GM12878 (cell line): ENCODE measurements around the gene PGM2L1. TPM values are rescaled to one million over a fixed set of nuclear protein-coding genes. Genes with fewer than 3 reads are reported as not detected.

Experiments used
- ATAC-seq: fragments of 200-7000 bp; cut with Tn5 transposase; 3 replicates; pipeline ENCODE4 v1.9.1; 2020; ENCODE audit warnings: mild to moderate bottlenecking, moderate library complexity
- BruUV-seq: library from RNA; stranded (reverse); fragments of 400-500 nt; replicated peaks from 2 replicates; lab custom pipeline; 2021; lab: Mats Ljungman, UMichigan
- CTCF ChIA-PET: fragments of 300-600 bp; sonication (Branson Sonifier 250); formaldehyde crosslinking; extraction: SDS; loops from one replicate; lab custom pipeline; 2021; ENCODE audit warnings: inconsistent platforms; lab: Yijun Ruan, JAX
- POLR2A ChIA-PET: fragments of 350-600 bp; formaldehyde crosslinking; extraction: SDS; loops from one replicate; lab custom pipeline; 2021; ENCODE audit warnings: inconsistent platforms; lab: Charles Lee
- RAD21 ChIA-PET: fragments of 300-600 bp; sonication (Branson Sonifier 250); formaldehyde crosslinking; loops from one replicate; lab custom pipeline; 2023; ENCODE audit warnings: antibody characterized with exemption; ENCODE audit not compliant: unreplicated experiment; lab: Charles Lee
- SMC1A ChIA-PET: fragments of 300-600 bp; sonication (Branson Sonifier 250); formaldehyde crosslinking; loops from one replicate; lab custom pipeline; 2023; ENCODE audit not compliant: unreplicated experiment, uncharacterized antibody; lab: Charles Lee
- DNase-seq: peaks from one replicate; pipeline ENCODE4 v3.0.0-alpha.2; 2011; ENCODE audit warnings: low read depth, low spot score
- FAIRE-seq: peaks from 3 replicates; lab custom pipeline; 2011; peaks lifted over from hg19 to GRCh38; lab: Jason Lieb, UNC
- H2AFZ ChIP-seq: 2 replicates; pipeline ENCODE4 v1.6.0; 2011; ENCODE audit warnings: low read depth, low read length, control low read depth; ENCODE audit not compliant: control insufficient read depth
- H3K27ac ChIP-seq: 2 replicates; pipeline ENCODE4 v1.5.1; 2011; ENCODE audit warnings: control low read depth; ENCODE audit not compliant: control insufficient read depth, insufficient read depth
- H3K27me3 ChIP-seq, 2 experiments: replicated peaks in 1 of 2; 2 replicates each; pipeline versions ENCODE4 v1.6.0 to v1.6.1; 2011; ENCODE audit warnings: low read length in 1 of 2; ENCODE audit not compliant: control insufficient read depth in 2 of 2, insufficient read depth in 2 of 2
- H3K36me3 ChIP-seq, 2 experiments: 2 replicates each; pipeline ENCODE4 v1.5.1; 2011; ENCODE audit warnings: low read length in 1 of 2; ENCODE audit not compliant: control insufficient read depth in 2 of 2, insufficient read depth in 2 of 2
- H3K4me1 ChIP-seq: 2 replicates; pipeline ENCODE4 v1.6.1; 2011; ENCODE audit warnings: mild to moderate bottlenecking, low read length, moderate library complexity, mixed read lengths; ENCODE audit not compliant: control insufficient read depth, insufficient read depth
- H3K4me2 ChIP-seq: 2 replicates; pipeline ENCODE4 v1.6.0; 2011; ENCODE audit warnings: control low read depth; ENCODE audit not compliant: control insufficient read depth, insufficient read depth
- H3K4me3 ChIP-seq: fragments of 200-600 bp; sonication (generic); 2 replicates; pipeline ENCODE4 v1.5.1; 2016
- H3K79me2 ChIP-seq: 2 replicates; pipeline ENCODE4 v1.6.0; 2011; ENCODE audit warnings: low read length; ENCODE audit not compliant: control insufficient read depth, insufficient read depth
- H3K9ac ChIP-seq: 2 replicates; pipeline ENCODE4 v1.8.0; 2011; ENCODE audit warnings: low read length, control low read depth, mixed read lengths; ENCODE audit not compliant: control insufficient read depth, insufficient read depth
- H3K9me3 ChIP-seq: replicated peaks from 3 replicates; pipeline ENCODE4 v1.5.1; 2011; ENCODE audit warnings: mild to moderate bottlenecking, low read length; ENCODE audit not compliant: control insufficient read depth, insufficient read depth
- H4K20me1 ChIP-seq: 2 replicates; pipeline ENCODE4 v1.6.0; 2011; ENCODE audit not compliant: control insufficient read depth, insufficient read depth
- KDM1A ChIP-seq: fragments of 200-600 bp; sonication (generic); IDR thresholded peaks from 2 replicates; pipeline ENCODE4 v1.6.1; 2016; ENCODE audit warnings: borderline replicate concordance
- RELA ChIP-seq: fragments of 450-650 bp; IDR thresholded peaks from 2 replicates; pipeline ENCODE4 v1.8.0; 2014; ENCODE audit warnings: borderline replicate concordance; ENCODE audit not compliant: partially characterized antibody
- SMAD1 ChIP-seq: fragments of 450-650 bp; IDR thresholded peaks from 2 replicates; pipeline ENCODE4 v1.6.1; 2018; ENCODE audit warnings: mild to moderate bottlenecking, low read depth; ENCODE audit not compliant: partially characterized antibody
- WGBS: methylation state at CpG from one replicate; pipeline ENCODE4 v1.1.6; 2016; ENCODE audit warnings: low lambda C conversion rate; ENCODE audit not compliant: insufficient replicate concordance, insufficient coverage; ENCODE audit errors: missing lambda C conversion rate; 5-methylcytosine and 5-hydroxymethylcytosine counted together
- in situ Hi-C: fragments of 300-500 bp; cut with MboI; formaldehyde crosslinking; loops from 9 replicates; pipeline ENCODE4 v1.14.3; 2018; ENCODE audit warnings: mixed read lengths
- intact Hi-C: fragments of 100-400 bp; cut with micrococcal nuclease; formaldehyde crosslinking; loops from one replicate; pipeline ENCODE4 v1.14.2; 2022; ENCODE audit not compliant: unreplicated experiment
- polyA plus RNA-seq, 11 experiments: library from polyadenylated mRNA; depleted of rRNA in 4 of 11; unstranded in 6 of 11; stranded (reverse) in 5 of 11; fragments of >200 nt; fragmentation: Nextera tagmentation in 4 of 11; fragmentation: Illumina TruSeq in 1 of 11; extraction: Ambion mirVana in 4 of 11; extraction: Trizol in 1 of 11; gene quantifications; 1 replicate in 1 of 11; 2 replicates in 10 of 11; pipeline versions ENCODE4 v1.2.1 to v1.2.3, GENCODE V29; 2011 to 2016; ENCODE audit warnings: inconsistent platforms in 2 of 11, missing spikeins in 2 of 11, low read depth in 1 of 11
- total RNA-seq, 4 experiments: library from RNA; depleted of rRNA in 3 of 4; stranded (reverse); fragments of >200 nt in 3 of 4; fragmentation: Illumina TruSeq in 1 of 4; extraction: Trizol in 1 of 4; gene quantifications; 2 replicates each; pipeline versions ENCODE4 v1.2.1 to v1.2.3, GENCODE V29; 2013 to 2021
- TF ChIP-seq, protein P1 (sequence below): IDR thresholded peaks from 2 replicates; pipeline ENCODE4 v1.6.1; 2012; ENCODE audit warnings: mild to moderate bottlenecking, low read depth, low read length

PGM2L1 gene
- total and polyA plus RNA-seq, 10 of the 15 experiments (the other 5 are each of a cell fraction or from before 2014, with no cell fraction given) = 0.04 to 0.20 (median 0.13) TPM; not detected in 1

DNA sequence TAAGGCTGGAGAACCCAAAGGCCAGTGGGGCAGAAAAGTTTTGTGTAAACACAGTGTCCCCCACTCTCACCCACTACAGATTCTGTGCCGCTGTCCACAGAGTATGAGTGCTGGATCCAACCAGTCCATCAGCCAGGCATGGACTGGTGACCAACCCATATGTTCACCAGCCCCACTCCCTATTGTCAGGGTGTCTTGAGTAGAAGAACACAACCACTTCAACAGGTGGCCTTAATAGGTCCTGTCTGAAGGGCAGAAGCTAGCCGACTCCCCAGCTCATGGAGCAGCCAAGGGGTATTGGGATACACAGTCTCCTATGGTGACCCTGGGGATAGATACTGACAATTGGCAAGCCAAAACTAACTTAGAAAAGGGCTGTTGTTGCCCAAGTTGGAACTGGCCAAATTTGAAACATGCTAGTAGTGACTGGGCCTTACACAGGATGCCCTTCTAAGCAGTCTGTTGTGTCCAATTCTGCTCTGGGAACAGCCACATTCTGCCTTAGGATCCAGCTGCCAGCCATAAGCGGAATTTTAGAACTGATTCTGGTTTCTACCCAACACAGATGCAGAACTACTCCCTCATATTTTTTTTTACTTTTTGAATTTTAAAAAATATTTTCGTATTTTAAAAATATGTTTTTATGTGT is 19.8 kb upstream of the PGM2L1 start:
- no peak overlapping the region for H3K4me3 ChIP-seq
- SMC1A ChIA-PET = interaction anchor here (1.4 kb wide), 1 partner anchor 10 kb away, joined by 3 read pairs; no protein-coding TSS in a partner anchor
- intact Hi-C loops = no loop called here
- H3K9me3 ChIP-seq = no peaks in the 10 kb centered on the region
- RAD21 ChIA-PET = interaction anchor here (1.1 kb wide), 1 partner anchor 10 kb away, joined by 4 read pairs; no protein-coding TSS in a partner anchor
- BruUV-seq = no TSS peak
- no peak overlapping the region for H2AFZ ChIP-seq
- POLR2A ChIA-PET = interaction anchor here (0.5 kb wide), 1 partner anchor 19 kb away, joined by 4 read pairs; no protein-coding TSS in a partner anchor
- H3K9ac ChIP-seq = no peak overlapping the region
- in situ Hi-C loops = no loop called here
- FAIRE-seq (no peak), DNase-seq (no peak), ATAC-seq (no peak; the same call in 2 of the 3 replicates)
- H3K27me3 ChIP-seq = no peaks in the 10 kb centered on the region
- no peaks in the 10 kb centered on the region for H3K36me3 ChIP-seq
- H3K4me2 ChIP-seq = no peak overlapping the region
- TF ChIP-seq SMAD1 (no peak), KDM1A (no peak), RELA (no peak)
- TF ChIP-seq, protein P1, sequence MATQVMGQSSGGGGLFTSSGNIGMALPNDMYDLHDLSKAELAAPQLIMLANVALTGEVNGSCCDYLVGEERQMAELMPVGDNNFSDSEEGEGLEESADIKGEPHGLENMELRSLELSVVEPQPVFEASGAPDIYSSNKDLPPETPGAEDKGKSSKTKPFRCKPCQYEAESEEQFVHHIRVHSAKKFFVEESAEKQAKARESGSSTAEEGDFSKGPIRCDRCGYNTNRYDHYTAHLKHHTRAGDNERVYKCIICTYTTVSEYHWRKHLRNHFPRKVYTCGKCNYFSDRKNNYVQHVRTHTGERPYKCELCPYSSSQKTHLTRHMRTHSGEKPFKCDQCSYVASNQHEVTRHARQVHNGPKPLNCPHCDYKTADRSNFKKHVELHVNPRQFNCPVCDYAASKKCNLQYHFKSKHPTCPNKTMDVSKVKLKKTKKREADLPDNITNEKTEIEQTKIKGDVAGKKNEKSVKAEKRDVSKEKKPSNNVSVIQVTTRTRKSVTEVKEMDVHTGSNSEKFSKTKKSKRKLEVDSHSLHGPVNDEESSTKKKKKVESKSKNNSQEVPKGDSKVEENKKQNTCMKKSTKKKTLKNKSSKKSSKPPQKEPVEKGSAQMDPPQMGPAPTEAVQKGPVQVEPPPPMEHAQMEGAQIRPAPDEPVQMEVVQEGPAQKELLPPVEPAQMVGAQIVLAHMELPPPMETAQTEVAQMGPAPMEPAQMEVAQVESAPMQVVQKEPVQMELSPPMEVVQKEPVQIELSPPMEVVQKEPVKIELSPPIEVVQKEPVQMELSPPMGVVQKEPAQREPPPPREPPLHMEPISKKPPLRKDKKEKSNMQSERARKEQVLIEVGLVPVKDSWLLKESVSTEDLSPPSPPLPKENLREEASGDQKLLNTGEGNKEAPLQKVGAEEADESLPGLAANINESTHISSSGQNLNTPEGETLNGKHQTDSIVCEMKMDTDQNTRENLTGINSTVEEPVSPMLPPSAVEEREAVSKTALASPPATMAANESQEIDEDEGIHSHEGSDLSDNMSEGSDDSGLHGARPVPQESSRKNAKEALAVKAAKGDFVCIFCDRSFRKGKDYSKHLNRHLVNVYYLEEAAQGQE = peak; percentile 66; the same call in 1 of the 2 replicates
- no peaks in the 10 kb centered on the region for H3K79me2 ChIP-seq
- H3K27ac ChIP-seq = no peak overlapping the region
- CTCF ChIA-PET = interaction anchor here (1.2 kb wide), 1 partner anchor 154 kb away, joined by 3 read pairs; no protein-coding TSS in a partner anchor
- 67% methylated on average over 4 of the region's 4 CpGs for WGBS
- no peaks in the 10 kb centered on the region for H4K20me1 ChIP-seq
- no peaks in the 10 kb centered on the region for H3K4me1 ChIP-seq
